ENCODE data around the gene RRAD. TPM values are rescaled to one million over a fixed set of nuclear protein-coding genes. Genes with fewer than 3 reads are reported as not detected.
"Not testable (repeated sequence)": the region's sequence is repeated elsewhere in the genome, so short reads cannot be mapped to it uniquely, and the experiment has no call there.

RRAD gene, protein sequence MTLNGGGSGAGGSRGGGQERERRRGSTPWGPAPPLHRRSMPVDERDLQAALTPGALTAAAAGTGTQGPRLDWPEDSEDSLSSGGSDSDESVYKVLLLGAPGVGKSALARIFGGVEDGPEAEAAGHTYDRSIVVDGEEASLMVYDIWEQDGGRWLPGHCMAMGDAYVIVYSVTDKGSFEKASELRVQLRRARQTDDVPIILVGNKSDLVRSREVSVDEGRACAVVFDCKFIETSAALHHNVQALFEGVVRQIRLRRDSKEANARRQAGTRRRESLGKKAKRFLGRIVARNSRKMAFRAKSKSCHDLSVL
- 100 to 1,000 TPM in 7 of 9 donors, 10 to 100 TPM in 2; 57.5 to 298 (median 143) TPM for total RNA-seq
- polyA plus RNA-seq = 100 to 1,000 TPM; 152 to 277 TPM
- long read RNA-seq, donor 1, transcript RRAD-202 (5 exons, 1,476 nt) = minor isoform, 16 of 635 reads
- long read RNA-seq, donor 1, transcript RRAD-201 (5 exons, 1,569 nt) = major isoform, 474 of 635 reads
- long read RNA-seq, donor 1, partial matches to known transcripts = 117 of 635 reads
- long read RNA-seq, donor 1, other reads (novel, unspliced or antisense) = 28 of 635 reads
- long read RNA-seq, donor 2, partial matches to known transcripts = 74 of 115 reads
- long read RNA-seq, donor 2, other reads (novel, unspliced or antisense) = 41 of 115 reads
- long read RNA-seq, donor 3, transcript RRAD-201 (5 exons, 1,569 nt) = major isoform, 164 of 221 reads
- long read RNA-seq, donor 3, partial matches to known transcripts = 38 of 221 reads
- long read RNA-seq, donor 3, other reads (novel, unspliced or antisense) = 15 of 221 reads

DNA sequence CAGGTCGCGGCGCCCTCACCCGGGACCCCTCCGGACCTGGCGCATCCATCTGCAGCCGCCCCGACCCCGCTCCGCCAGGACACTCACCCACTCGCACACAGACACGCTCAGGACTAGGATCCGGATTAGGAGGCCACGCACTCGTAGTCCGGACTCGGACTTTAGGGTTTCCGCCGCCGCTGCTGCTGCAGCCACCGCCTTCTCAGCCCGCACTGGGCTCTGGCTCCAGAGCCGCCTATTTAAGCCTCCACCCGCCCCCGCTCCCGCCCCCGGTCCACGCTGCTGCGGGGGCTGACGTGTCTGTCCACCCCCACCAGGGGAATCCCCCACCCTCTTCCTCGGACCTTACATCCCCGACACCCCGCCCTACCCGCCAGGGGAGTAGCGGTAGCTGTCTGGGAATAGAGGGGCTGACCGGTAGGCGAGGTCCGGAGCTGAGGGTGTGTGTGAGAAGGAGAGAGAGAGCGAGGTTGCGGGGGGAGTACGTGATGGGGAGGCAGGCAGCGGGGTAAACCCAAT lies at the start of gene RRAD:
Gene RRAD, minus strand, starts transcription at position 214 of the 519 bp plus-strand sequence. CDS start 356 bp downstream, outside the sequence.
- H3K4me3 ChIP-seq = peak within 1 kb of the TSS; percentile 48 to 94 (median 68)
- ATAC-seq = peak; percentile 30 to 53 (median 51)
- peak within 1 kb of the TSS; percentile 80 to 99 (median 93) for H3K27ac ChIP-seq
- peaks cover 0 to 23% (median 0%) of the 10 kb centered on the region in 9 donors for H3K36me3 ChIP-seq
- H3K4me1 ChIP-seq = peaks cover 0 to 65% (median 31%) of the 10 kb centered on the region in 12 donors
- WGBS, 4 donors = 2 to 5% (median 3%) methylated on average over 8 to 42 of the region's 42 CpGs
- peaks cover 0 to 34% (median 0%) of the 10 kb centered on the region in 9 donors for H3K27me3 ChIP-seq
- intact Hi-C loops (cut with DNase I) = loop anchor here in 5 of 10 donors (1.0 to 2.0 kb wide), 3 partner anchors 22 to 25 kb away; no protein-coding TSS in a partner anchor
- TF ChIP-seq POLR2A (IDR thresholded peaks at IDR 0.05) = peak; percentile 33 to 85
- TF ChIP-seq, protein P1, sequence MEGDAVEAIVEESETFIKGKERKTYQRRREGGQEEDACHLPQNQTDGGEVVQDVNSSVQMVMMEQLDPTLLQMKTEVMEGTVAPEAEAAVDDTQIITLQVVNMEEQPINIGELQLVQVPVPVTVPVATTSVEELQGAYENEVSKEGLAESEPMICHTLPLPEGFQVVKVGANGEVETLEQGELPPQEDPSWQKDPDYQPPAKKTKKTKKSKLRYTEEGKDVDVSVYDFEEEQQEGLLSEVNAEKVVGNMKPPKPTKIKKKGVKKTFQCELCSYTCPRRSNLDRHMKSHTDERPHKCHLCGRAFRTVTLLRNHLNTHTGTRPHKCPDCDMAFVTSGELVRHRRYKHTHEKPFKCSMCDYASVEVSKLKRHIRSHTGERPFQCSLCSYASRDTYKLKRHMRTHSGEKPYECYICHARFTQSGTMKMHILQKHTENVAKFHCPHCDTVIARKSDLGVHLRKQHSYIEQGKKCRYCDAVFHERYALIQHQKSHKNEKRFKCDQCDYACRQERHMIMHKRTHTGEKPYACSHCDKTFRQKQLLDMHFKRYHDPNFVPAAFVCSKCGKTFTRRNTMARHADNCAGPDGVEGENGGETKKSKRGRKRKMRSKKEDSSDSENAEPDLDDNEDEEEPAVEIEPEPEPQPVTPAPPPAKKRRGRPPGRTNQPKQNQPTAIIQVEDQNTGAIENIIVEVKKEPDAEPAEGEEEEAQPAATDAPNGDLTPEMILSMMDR (IDR thresholded peaks at IDR 0.05) = no peak
- DNase-seq = peak; percentile 73 to 92 (median 80)
- no peaks in the 10 kb centered on the region for H3K9me3 ChIP-seq

DNA sequence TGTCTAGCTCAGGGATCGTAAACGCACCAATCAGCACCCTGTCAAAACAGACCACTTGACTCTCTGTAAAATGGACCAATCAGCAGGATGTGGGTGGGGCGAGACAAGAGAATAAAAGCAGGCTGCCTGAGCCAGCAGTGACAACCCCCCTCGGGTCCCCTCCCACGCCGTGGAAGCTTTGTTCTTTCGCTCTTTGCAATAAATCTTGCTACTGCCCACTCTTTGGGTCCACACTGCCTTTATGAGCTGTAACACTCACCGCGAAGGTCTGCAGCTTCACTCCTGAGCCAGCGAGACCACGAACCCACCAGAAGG lies 49.6 kb upstream of the RRAD start:
- not testable (repeated sequence) for H3K27me3 ChIP-seq, H3K4me3 ChIP-seq, H3K27ac ChIP-seq, H3K4me1 ChIP-seq, H3K36me3 ChIP-seq, ATAC-seq, H3K9me3 ChIP-seq
- WGBS, 4 donors = 58 to 74% (median 64%) methylated on average over 8 to 11 of the region's 11 CpGs
- DNase-seq = peak in 1 of 5 donors; percentile 28
- intact Hi-C loops (cut with DNase I) = loop anchor here in 5 of 10 donors (5.0 to 10.0 kb wide), 3 partner anchors 127 to 210 kb away; partner anchors contain the start of genes MATCAP1 (in 3 of the 5) and PHAF1 (in 1 of the 5)

DNA sequence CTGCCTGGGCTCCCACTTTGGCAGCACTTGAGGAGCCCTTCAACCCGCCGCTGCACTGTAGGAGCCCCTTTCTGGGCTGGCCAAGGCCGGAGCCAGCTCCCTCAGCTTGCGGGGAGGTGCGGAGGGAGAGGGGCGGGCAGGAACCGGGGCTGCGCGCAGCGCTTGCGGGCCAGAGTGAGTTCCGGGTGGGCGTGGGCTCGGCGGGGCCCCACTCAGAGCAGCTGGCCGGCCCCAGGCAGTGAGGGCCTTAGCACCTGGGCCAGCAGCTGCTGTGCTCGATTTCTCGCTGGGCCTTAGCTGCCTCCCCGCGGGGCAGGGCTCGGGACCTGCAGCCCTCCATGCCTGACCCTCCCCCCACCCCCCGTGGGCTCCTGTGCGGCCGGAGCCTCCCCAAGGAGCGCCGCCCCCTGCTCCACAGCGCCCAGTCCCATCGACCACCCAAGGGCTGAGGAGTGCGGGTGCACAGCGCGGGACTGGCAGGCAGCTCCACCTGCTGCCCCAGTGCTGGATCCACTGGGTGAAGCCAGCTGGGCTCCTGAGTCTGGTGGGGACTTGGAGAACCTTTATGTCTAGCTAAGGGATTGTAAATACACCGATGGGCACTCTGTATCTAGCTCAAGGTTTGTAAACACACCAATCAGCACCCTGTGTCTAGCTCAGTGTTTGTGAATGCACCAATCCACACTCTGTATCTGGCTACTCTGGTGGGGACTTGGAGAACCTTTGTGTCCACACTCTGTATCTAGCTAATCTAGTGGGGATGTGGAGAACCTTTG lies 49.0 kb upstream of the RRAD start:
- not testable (repeated sequence) for H3K4me1 ChIP-seq, H3K36me3 ChIP-seq, H3K27me3 ChIP-seq, DNase-seq, H3K27ac ChIP-seq, H3K9me3 ChIP-seq, H3K4me3 ChIP-seq, ATAC-seq
- WGBS, 4 donors = 74 to 93% (median 90%) methylated on average over 4 to 32 of the region's 32 CpGs
- intact Hi-C loops (cut with DNase I) = loop anchor here in 3 of 10 donors (10.0 kb wide), 1 partner anchor 210 kb away; the partner anchor contains the start of gene MATCAP1 (in 3 of the 3)

DNA sequence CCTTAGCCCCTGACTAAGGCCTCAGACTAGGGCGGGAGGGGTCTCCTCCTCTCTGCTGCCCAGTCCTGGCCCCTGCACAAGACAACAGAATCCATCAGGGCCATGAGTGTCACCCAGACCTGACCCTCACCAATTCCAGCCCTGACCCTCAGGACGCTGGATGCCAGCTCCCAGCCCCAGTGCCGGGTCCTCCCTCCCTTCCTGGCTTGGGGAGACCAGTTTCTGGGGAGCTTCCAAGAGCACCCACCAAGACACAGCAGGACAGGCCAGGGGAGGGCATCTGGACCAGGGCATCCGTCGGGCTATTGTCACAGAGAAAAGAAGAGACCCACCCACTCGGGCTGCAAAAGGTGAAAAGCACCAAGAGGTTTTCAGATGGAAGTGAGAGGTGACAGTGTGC lies 48.4 kb upstream of the RRAD start:
- ATAC-seq (no peak), DNase-seq (no peak)
- Histone ChIP-seq H3K27ac (no peak overlapping the region), H3K4me1 (peaks cover 0 to 6% (median 0%) of the 10 kb centered on the region in 12 donors), H3K9me3 (no peaks in the 10 kb centered on the region), H3K36me3 (no peaks in the 10 kb centered on the region), H3K4me3 (no peak overlapping the region), H3K27me3 (no peaks in the 10 kb centered on the region)
- TF ChIP-seq, protein P1 (IDR thresholded peaks at IDR 0.05) = no peak
- no peak for TF ChIP-seq POLR2A (IDR thresholded peaks at IDR 0.05)
- WGBS, 4 donors = 76 to 92% (median 88%) methylated on average over 6 of the region's 6 CpGs
- intact Hi-C loops (cut with DNase I) = loop anchor here in 3 of 10 donors (10.0 kb wide), 1 partner anchor 211 kb away; the partner anchor contains the start of gene MATCAP1 (in 3 of the 3)

Measured in heart left ventricle (tissue), 16 donors.